ENCODE data around the gene SUCLG2.

The SUCLG2 gene

GRCh38 chr3:67384760-67385397 lies 269.5 kb downstream of the SUCLG2 start:
- DNase-seq (ENCODE audit: low read depth, low spot score): no peak

DNA sequence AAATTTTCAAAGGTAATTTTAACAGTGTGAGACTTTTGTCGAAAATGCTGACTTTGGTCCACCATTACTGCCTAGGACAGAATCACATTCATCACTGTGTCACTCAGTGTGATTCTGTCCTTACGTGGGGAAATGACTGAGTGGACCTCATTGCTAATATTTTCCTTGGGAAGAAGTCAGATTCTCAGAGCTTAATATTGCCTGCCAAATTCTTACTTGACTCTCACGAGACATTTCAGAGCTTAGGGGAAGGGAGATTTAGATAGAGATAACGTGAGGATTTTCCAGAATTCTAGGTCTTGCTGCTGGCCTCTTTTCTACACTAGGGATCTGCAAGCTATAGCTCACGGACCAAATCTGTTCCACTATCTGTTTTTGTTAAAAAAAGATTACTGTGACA lies 270.4 kb downstream of the SUCLG2 start:
- no peak for DNase-seq (ENCODE audit: low read depth, low spot score)

DNA sequence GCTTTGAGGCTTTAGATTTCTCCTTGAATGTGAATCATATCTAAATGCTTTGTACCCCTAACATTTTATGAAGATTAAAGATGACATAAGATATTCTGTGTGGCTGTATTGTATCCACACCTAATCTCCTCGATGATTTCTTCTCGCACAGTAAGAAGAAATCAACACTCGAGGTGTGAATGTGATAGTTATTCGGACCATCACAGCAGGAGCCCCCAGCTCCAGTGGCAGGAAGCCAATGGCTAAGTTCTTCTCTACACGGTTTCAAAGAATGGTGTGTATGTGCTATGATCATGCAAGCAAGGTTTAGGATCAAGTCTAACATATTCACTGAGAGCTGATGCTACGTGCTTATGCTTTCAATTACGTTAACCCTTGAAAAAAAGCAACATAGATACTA lies 271.0 kb downstream of the SUCLG2 start:
- DNase-seq (ENCODE audit: low read depth, low spot score): no peak

DNA sequence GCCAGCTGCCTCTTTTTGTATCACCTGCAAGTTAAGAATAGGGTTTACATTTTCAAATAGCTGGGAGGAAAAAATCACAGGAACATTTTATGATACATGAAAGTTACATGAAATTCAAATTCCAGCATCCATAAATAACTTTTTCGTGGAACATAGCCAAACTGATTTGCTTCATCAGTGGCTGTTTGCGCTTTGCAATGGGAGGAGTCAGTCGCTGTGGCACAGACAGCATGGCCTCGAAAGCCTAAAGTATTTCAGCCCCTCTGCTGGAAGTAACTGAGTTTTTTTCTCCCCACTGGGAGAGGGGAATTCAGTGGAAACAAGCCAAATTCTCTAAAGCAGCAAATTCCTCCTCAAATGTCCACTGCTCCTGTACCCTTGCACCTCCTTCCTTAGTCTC lies 271.9 kb downstream of the SUCLG2 start:
- DNase-seq (ENCODE audit: low read depth, low spot score): no peak

GRCh38 chr3:67381667-67382272 lies 272.6 kb downstream of the SUCLG2 start:
- DNase-seq (ENCODE audit: low read depth, low spot score): no peak

DNA sequence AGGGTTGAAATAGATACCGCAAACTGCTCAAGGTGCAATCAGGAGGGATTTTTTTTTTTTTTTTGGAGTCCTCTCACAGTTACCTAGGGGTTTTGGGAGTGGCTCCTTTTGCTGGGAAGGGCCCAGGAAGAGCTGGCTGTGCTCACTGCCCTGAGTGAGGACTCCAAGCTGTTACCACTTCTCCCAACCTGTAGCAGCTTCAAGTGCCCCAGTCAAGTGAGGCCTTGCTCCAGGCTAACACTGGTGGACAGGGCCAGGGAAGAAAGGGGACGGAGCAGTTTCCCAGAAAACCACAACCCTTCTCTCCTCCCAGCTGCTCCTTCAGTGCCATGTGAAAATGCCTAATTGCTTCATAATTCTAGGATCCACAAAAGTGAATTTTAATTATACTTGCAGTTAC lies 274.3 kb downstream of the SUCLG2 start:
- no peak for DNase-seq (ENCODE audit: low read depth, low spot score)

- no peak for DNase-seq (ENCODE audit: low read depth, low spot score)
These were observed 277.1 kb downstream of the SUCLG2 start for GRCh38 chr3:67377299-67377698.

DNA sequence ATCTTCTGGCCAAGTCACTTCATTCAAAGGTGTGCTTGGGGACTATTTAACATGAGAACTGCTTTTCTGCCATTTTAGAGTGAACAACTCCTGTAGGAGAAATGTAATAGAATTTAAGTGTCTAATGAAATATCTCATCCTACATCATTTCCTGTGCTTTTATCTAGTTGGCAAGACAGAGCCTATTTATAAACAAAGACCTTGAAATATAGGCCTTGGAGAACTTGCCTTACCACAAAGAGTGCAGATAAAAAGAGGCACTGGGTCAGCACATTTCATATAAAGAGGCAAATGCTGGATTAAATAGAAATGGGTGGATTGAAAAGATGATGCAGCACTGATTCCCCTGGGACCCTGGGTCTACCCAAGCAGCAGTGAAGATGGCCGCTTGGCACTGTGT lies 278.0 kb downstream of the SUCLG2 start:
- no peak for DNase-seq (ENCODE audit: low read depth, low spot score)

DNA sequence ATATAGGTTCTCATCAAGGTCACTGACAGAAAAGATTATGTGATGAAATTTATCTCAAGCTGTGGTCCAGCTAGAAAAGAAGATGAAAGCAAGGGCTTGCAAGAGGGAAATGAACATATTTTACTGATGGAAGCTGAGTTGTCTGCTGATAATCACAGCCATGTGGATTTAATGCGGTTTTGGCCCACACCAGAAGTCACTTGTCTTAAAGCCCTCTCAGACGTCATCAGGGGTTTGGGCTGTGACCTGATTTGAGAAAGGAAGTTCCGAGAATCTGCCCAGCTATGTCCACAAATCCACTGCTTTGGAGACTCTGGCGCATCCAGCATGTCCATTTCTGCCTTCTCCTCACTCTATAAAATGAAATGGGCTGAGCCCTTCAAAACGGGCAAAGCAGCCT lies 278.4 kb downstream of the SUCLG2 start:
- no peak for DNase-seq (ENCODE audit: low read depth, low spot score)

GRCh38 chr3:67362686-67363085 lies 291.7 kb downstream of the SUCLG2 start:
- no peak for DNase-seq (ENCODE audit: low read depth, low spot score)

GRCh38 chr3:67361770-67362169 lies 292.6 kb downstream of the SUCLG2 start:
- DNase-seq (ENCODE audit: low read depth, low spot score): no peak

- DNase-seq (ENCODE audit: low read depth, low spot score): no peak
These were observed 293.1 kb downstream of the SUCLG2 start for GRCh38 chr3:67361323-67361722.

- no peak for DNase-seq (ENCODE audit: low read depth, low spot score)
These were observed 296.6 kb downstream of the SUCLG2 start for GRCh38 chr3:67357610-67358458.

GRCh38 chr3:67349551-67350174 lies 304.7 kb downstream of the SUCLG2 start:
- DNase-seq (ENCODE audit: low read depth, low spot score): no peak

- no peak for DNase-seq (ENCODE audit: low read depth, low spot score)
These were observed 308.3 kb downstream of the SUCLG2 start for GRCh38 chr3:67346081-67346480.

GRCh38 chr3:67335813-67336212 lies 318.6 kb downstream of the SUCLG2 start:
- no peak for DNase-seq (ENCODE audit: low read depth, low spot score)

- DNase-seq (ENCODE audit: low read depth, low spot score): no peak
These were observed 319.8 kb downstream of the SUCLG2 start for GRCh38 chr3:67334588-67334987.

GRCh38 chr3:67329358-67329757 lies 325.1 kb downstream of the SUCLG2 start:
- DNase-seq (ENCODE audit: low read depth, low spot score): no peak

GRCh38 chr3:67327582-67327981 lies 326.8 kb downstream of the SUCLG2 start:
- DNase-seq (ENCODE audit: low read depth, low spot score): no peak

GRCh38 chr3:67325231-67325630 lies 329.2 kb downstream of the SUCLG2 start:
- DNase-seq (ENCODE audit: low read depth, low spot score): no peak

All from smooth muscle cell of the brain vasculature (primary cell).